C4-2B (cell line): ENCODE measurements around the gene SLC6A17.

Experiments
- ZFX ChIP-seq: fragments of 450-650 bp; IDR thresholded peaks from 2 replicates; pipeline ENCODE4 v1.6.1; 2017
- TF ChIP-seq, protein P1 (sequence below): fragments of 450-650 bp; conservative IDR thresholded peaks from 2 replicates; pipeline ENCODE4 v1.5.1; 2017; ENCODE audit warnings: mild to moderate bottlenecking

DNA sequence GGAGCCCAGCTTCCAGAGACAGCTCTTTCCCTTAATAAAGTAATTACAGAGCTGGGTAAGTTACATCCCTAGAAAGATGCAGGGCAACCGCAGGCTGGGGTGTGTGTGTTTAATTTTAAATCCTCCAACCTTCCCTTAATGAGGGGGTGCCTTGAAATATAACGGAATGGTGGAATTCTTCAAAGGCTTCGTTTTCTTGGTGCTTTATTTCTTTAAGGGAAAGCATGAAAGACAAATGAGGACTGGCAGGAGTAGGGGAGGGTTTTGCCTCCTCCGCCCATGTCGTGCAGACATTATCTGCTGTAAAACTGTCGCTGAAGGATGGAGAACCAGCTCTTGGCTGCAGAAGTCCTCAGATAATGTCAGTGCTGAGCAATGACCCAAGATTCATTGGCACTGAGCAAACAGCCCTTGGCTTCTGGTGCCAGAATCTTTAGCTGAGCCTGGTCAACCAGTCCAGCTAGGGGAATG is 15.5 kb downstream of the SLC6A17 start:
- TF ChIP-seq, protein P1, sequence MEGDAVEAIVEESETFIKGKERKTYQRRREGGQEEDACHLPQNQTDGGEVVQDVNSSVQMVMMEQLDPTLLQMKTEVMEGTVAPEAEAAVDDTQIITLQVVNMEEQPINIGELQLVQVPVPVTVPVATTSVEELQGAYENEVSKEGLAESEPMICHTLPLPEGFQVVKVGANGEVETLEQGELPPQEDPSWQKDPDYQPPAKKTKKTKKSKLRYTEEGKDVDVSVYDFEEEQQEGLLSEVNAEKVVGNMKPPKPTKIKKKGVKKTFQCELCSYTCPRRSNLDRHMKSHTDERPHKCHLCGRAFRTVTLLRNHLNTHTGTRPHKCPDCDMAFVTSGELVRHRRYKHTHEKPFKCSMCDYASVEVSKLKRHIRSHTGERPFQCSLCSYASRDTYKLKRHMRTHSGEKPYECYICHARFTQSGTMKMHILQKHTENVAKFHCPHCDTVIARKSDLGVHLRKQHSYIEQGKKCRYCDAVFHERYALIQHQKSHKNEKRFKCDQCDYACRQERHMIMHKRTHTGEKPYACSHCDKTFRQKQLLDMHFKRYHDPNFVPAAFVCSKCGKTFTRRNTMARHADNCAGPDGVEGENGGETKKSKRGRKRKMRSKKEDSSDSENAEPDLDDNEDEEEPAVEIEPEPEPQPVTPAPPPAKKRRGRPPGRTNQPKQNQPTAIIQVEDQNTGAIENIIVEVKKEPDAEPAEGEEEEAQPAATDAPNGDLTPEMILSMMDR: no peak
- TF ChIP-seq ZFX: no peak
